ENCODE results near the gene IL20RB. TPM values are rescaled to one million over a fixed set of nuclear protein-coding genes. Genes with fewer than 3 reads are reported as not detected.

The IL20RB gene
- total and polyA plus RNA-seq, 2 of the 13 experiments (the other 11 are each of a cell fraction or from before 2014, with no cell fraction given), result 0.22 to 0.32 TPM

DNA sequence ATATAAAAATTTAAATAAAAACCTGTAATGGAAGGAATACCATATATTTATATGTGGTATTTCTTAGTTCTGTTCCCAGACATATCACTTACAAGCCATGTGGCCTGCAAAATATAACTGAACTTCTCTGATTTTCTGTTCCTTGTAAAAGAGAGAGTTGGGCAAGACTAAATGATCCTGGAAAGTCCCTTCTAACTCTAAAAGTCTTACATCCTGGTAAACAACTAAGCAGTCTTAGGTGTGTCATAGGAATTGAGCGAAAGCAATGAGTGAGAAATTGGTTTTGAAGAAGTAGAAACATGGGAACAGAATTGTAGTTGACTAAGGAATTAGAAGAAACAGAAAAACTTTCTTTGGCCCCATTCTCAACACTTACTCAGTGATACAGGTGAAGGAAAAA is 25.3 kb upstream of the IL20RB start:
- Histone ChIP-seq H3K36me3 (replicated peaks in 1 of 2; ENCODE audit: control insufficient read depth in 1 of 2, insufficient read depth in 2 of 2, low read length in 2 of 2) (peaks cover 4 to 13% of the 10 kb centered on the region in 2 experiments; a peak in 3 of 5 replicates), H3K27me3 (ENCODE audit: control insufficient read depth in 1 of 2, insufficient read depth in 2 of 2, low read length in 2 of 2) (no peaks in the 10 kb centered on the region), H3K4me3 (replicated peaks in 1 of 3; ENCODE audit: insufficient read depth in 1 of 3, low read depth in 2 of 3, low read length in 3 of 3) (no peak overlapping the region), H3K79me2 (ENCODE audit: insufficient read depth, low read length) (peaks cover 6% of the 10 kb centered on the region), H3K4me1 (ENCODE audit: insufficient read depth, low read length) (no peaks in the 10 kb centered on the region), H4K20me1 (ENCODE audit: insufficient read depth, low read length) (no peaks in the 10 kb centered on the region), H2AFZ (ENCODE audit: low read length) (no peak overlapping the region), H3K9me3 (ENCODE audit: low read length) (0 out of 2 replicates have a peak, but pooled peaks cover 8% of the 10 kb centered on the region), H3K9ac (ENCODE audit: insufficient read depth, low read depth, low read length) (no peak overlapping the region), H3K4me2 (ENCODE audit: low read depth, low read length) (no peak overlapping the region), H3K27ac (ENCODE audit: extremely low read length, insufficient read depth, low read length) (no peak overlapping the region)
- in situ Hi-C loops (cut with HindIII; ENCODE audit: extremely low pct_ligation_motif_present, low pct_unique_long_range_greater_than_20kb), result no loop called here
- DNase-seq (ENCODE audit: low spot score) (no peak), FAIRE-seq (no peak), ATAC-seq (no peak)
- POLR2A ChIA-PET, result no interaction called here
- CTCF ChIA-PET (ENCODE audit: low intra/inter-chr PET ratio, low total read pairs), result no interaction called here
- no TSS peak for BruUV-seq (replicated peaks)
- 95% methylated on average over 1 of the region's 1 CpG for WGBS (ENCODE audit: low lambda C conversion rate)
- intact Hi-C loops (cut with micrococcal nuclease; ENCODE audit: unreplicated experiment), result no loop called here
- TF ChIP-seq, protein P1, sequence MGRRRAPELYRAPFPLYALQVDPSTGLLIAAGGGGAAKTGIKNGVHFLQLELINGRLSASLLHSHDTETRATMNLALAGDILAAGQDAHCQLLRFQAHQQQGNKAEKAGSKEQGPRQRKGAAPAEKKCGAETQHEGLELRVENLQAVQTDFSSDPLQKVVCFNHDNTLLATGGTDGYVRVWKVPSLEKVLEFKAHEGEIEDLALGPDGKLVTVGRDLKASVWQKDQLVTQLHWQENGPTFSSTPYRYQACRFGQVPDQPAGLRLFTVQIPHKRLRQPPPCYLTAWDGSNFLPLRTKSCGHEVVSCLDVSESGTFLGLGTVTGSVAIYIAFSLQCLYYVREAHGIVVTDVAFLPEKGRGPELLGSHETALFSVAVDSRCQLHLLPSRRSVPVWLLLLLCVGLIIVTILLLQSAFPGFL (CRISPR knock-in tag; IDR thresholded peaks at IDR 0.05), result no peak

- peaks cover 3 to 9% of the 10 kb centered on the region in 2 experiments; a peak in 3 of 5 replicates for H3K36me3 ChIP-seq (replicated peaks in 1 of 2; ENCODE audit: control insufficient read depth in 1 of 2, insufficient read depth in 2 of 2, low read length in 2 of 2)
- H3K4me2 ChIP-seq (ENCODE audit: low read depth, low read length), result no peak overlapping the region
- no peak overlapping the region for H3K27ac ChIP-seq (ENCODE audit: extremely low read length, insufficient read depth, low read length)
- WGBS (ENCODE audit: low lambda C conversion rate), result 77% methylated on average over 1 of the region's 1 CpG
- CTCF ChIA-PET (ENCODE audit: low intra/inter-chr PET ratio, low total read pairs), result no interaction called here
- no peak overlapping the region for H2AFZ ChIP-seq (ENCODE audit: low read length)
- DNase-seq (ENCODE audit: low spot score) (no peak), ATAC-seq (no peak), FAIRE-seq (no peak)
- POLR2A ChIA-PET, result no interaction called here
- no TSS peak for BruUV-seq (replicated peaks)
- no peaks in the 10 kb centered on the region for H3K27me3 ChIP-seq (ENCODE audit: control insufficient read depth in 1 of 2, insufficient read depth in 2 of 2, low read length in 2 of 2)
- H3K79me2 ChIP-seq (ENCODE audit: insufficient read depth, low read length), result peaks cover 6% of the 10 kb centered on the region
- peaks cover 4% of the 10 kb centered on the region; the same call in 1 of the 2 replicates for H3K4me1 ChIP-seq (ENCODE audit: insufficient read depth, low read length)
- TF ChIP-seq CENPX (CRISPR knock-in tag; IDR thresholded peaks at IDR 0.05), result no peak
- TF ChIP-seq, protein P2, sequence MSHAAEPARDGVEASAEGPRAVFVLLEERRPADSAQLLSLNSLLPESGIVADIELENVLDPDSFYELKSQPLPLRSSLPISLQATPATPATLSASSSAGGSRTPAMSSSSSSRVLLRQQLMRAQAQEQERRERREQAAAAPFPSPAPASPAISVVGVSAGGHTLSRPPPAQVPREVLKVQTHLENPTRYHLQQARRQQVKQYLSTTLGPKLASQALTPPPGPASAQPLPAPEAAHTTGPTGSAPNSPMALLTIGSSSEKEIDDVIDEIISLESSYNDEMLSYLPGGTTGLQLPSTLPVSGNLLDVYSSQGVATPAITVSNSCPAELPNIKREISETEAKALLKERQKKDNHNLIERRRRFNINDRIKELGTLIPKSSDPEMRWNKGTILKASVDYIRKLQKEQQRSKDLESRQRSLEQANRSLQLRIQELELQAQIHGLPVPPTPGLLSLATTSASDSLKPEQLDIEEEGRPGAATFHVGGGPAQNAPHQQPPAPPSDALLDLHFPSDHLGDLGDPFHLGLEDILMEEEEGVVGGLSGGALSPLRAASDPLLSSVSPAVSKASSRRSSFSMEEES (CRISPR knock-in tag; IDR thresholded peaks at IDR 0.05), result no peak
- no peak for TF ChIP-seq MED1 (CRISPR knock-in tag; IDR thresholded peaks at IDR 0.05)
- TF ChIP-seq GABPB1 (CRISPR knock-in tag; IDR thresholded peaks at IDR 0.05), result no peak
- TF ChIP-seq ZNF33A (CRISPR knock-in tag; IDR thresholded peaks at IDR 0.05; ENCODE audit: borderline replicate concordance), result no peak
- TF ChIP-seq RBM22 (optimal IDR thresholded peaks at IDR 0.05; ENCODE audit: low read length), result no peak
- intact Hi-C loops (cut with micrococcal nuclease; ENCODE audit: unreplicated experiment), result no loop called here
- no peak overlapping the region for H3K9ac ChIP-seq (ENCODE audit: insufficient read depth, low read depth, low read length)
- H4K20me1 ChIP-seq (ENCODE audit: insufficient read depth, low read length), result no peaks in the 10 kb centered on the region
- 0 out of 2 replicates have a peak, but pooled peaks cover 8% of the 10 kb centered on the region for H3K9me3 ChIP-seq (ENCODE audit: low read length)
- in situ Hi-C loops (cut with HindIII; ENCODE audit: extremely low pct_ligation_motif_present, low pct_unique_long_range_greater_than_20kb), result no loop called here
- H3K4me3 ChIP-seq (replicated peaks in 1 of 3; ENCODE audit: insufficient read depth in 1 of 3, low read depth in 2 of 3, low read length in 3 of 3), result no peak overlapping the region
Measured at GRCh38 chr3:136932978-136933772, 24.6 kb upstream of the IL20RB start.

All from HepG2 (cell line).